HK-2 (cell line): Measurements from ENCODE around the gene HRAS.

Experiments used
- DNase-seq: peaks from one replicate; pipeline ENCODE4 v3.0.0-alpha.2; 2018; ENCODE audit not compliant: unreplicated experiment

Gene HRAS

DNA sequence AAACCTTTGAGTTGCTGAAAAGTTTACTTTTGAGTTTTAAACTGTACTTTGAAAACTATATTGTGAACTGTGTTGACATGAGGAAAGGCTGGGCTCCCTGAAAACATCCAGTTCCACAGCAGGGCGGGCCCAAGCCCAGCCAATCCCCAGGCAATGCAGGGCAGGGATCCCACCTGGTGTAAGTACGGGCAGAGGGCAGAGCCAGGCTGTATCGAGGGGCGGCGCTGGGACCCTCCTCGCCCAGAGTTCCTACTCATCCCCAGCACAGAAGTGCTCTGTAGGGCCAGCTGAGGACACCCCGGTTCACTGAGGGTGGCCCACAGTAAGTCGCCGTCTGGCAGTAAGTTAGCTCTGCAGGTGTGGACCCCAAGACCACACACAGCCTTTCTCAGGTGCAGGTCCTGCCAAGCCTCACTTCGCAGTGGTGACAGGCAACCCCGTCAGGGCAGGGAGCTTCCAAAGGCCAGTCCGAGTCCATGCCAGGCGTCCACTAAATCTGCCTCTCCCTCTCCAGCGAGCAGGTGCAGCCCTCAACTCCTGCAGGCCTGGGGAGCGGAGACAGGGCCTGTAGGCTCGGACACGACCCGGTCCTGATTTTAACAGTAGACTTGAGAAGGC, 31.7 kb upstream of the HRAS start:
- no peak for DNase-seq

DNA sequence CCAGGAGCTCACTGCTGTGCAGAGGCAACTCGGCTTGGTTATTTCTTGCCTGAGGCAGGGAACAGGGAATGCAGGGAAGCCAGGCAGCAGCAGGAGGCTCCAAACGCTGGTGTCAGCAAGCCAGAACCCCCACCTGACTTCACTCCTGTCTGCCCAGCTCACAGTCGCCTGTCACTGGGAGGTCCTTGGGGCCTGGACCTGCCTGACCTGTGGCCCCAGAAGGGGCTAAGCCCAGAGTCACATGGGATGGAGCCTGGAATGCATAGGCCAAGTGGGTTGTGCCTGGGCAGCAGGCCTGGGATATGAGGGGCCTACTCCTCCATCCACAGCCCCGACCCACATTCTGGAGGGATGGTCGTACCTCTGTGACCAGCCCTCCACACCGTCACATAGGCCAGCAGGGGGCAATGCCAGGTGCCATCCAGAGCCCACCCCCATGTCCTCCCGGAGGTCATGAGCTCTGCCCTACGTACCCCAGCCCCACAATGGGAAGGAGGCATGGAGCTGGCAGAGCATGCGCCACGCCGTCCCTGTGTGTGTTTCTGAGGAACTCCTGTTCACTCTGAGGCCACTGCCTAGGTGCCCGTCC, 30.6 kb upstream of the HRAS start:
- no peak for DNase-seq

DNA sequence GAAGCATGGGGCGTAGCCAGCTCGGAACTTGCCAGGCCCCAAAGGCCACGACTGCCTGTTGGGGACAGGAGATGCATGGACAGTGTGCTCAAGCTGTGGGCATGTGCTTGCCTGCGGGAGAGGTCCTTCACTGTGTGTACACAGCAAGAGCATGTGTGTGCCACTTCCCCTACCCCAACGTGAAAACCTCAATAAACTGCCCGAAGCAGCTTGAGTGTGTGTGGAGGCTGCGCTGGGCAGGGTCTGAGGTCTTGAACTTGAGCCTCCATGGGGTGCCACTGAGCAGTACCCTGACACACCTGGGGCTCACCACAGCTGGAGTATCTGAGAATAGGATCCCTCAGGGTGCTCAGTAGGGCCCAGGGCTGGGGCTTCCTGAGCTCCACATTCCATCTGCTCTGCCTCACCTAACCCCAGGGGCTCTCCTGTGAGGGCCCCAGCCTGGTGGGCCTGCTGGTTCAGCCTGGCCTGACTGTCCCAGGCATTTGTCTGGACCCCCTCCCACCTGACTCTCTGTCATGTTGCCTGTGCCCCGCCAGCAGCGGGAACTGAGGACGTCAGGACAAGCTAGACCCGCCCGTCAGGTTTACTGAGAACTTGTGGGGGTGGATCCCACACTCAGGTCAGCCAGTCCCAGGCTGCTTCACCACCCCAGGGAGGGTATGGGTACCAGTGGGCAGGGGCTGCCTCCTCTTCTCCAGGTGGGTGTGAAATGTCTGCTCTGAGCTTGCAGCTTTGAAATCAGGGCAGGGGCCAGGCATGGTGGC, 28.6 kb upstream of the HRAS start:
- no peak for DNase-seq

DNA sequence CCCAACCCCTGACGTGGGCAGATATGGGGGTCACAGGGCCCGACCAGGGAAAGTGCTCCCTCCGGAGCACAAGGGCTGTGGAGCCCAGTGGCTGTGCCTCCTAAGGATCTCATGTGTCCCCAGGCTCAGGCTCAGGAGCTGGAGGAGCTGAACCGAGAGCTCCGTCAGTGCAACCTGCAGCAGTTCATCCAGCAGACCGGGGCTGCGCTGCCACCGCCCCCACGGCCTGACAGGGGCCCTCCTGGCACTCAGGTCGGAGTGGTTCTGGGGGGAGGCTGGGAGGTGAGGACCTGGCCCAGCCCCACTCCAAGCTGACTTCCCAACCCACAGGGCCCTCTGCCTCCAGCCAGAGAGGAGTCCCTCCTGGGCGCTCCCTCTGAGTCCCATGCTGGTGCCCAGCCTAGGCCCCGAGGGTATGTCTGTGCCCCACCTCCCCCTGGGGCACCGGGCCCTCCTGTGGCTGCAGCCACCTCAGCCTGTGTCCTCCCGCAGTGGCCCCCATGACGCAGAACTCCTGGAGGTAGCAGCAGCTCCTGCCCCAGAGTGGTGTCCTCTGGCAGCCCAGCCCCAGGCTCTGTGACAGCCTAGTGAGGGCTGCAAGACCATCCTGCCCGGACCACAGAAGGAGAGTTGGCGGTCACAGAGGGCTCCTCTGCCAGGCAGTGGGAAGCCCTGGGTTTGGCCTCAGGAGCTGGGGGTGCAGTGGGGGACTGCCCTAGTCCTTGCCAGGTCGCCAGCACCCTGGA, 27.9 kb upstream of the HRAS start:
- no peak for DNase-seq

DNA sequence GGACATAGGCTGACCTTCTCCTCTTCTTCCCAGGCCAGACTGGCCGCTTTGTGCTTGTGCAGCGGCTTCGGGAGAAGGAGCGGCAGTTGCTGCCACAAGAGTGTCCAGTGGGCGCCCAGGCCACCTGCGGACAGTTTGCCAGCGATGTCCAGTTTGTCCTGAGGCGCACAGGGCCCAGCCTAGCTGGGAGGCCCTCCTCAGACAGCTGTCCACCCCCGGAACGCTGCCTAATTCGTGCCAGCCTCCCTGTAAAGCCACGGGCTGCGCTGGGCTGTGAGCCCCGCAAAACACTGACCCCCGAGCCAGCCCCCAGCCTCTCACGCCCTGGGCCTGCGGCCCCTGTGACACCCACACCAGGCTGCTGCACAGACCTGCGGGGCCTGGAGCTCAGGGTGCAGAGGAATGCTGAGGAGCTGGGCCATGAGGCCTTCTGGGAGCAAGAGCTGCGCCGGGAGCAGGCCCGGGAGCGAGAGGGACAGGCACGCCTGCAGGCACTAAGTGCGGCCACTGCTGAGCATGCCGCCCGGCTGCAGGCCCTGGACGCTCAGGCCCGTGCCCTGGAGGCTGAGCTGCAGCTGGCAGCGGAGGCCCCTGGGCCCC, 26.8 kb upstream of the HRAS start:
- DNase-seq = no peak

DNA sequence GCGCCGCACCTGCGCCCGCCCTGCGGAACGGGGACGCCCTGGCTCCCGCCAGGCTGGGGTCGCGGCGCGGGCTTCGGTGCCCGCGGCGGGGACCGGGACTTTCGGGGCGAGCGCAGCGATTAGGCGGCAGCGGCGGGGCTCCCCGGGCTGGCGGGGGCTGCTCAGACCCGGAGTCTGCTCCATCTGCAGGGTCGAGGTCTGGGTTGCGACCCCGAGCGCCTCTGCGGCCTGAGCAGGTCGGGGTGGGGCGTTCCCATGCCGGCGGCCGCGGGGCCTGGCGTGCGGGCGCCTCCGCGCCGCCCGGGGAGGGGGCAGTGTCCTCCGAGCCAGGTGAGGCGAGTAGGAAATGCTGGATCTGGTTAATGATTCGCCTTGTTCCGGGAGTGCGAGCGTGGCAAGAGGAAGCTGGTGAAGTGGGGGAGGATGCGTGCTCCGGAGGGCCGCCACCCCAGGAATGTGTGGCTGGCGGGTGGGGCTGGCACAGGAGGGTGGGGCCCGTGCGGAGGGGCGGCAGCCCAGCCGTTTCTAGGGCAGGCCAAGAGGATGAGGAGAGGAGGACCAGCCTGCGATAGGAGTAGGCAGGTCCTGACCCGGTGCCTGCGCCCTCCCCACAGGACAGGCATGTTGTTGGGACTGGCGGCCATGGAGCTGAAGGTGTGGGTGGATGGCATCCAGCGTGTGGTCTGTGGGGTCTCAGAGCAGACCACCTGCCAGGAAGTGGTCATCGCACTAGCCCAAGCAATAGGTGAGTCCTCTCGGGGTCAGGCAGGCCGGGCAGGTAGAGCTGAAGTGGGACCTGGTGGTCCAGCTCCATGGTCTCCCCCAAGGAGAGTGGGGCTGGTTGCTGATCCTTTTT, 26.0 kb upstream of the HRAS start:
- peak; percentile 87 for DNase-seq

DNA sequence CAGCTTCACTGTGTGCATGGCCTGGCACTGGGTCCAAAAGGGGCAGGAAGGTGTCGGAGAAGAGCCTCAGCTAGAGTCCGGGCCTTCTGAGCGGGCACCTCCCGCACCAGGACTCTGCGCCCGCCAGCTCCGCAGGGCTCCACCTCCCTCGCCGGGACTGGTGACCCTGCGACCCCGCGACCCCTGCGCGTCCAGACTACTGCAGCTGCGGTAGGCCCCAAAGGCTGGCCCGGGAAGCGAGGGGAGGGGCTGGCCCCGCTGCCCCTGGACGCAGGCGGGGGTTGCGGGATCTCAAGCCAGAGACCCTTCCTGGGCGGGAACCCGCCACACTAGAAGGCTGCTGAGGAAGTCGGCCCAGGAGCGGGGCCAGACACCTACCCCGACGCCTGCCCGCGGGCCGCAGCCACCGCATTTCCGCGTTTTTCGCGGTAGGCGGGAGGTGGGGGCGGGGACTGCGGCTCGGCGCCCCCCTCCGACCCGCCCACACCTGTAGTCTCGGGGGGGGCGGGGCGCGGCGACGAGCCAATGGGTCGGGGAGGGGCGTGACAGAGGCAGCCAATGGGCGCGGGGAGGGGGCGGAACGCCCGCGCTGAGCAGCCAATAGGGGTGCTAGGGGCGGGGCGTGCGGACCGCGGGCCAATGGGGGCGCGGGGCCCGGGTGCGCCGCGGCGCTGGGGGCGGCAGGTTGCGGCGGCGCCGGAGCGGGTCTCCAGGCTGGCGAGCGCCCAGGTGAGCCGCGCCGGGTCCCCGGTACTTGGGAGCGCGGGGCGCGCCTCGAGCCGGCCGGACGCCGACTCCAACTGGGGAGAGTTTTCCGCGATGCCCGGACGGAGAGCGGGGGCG, 25.1 kb upstream of the HRAS start, which contains the start of the genes LMNTD2 and RASSF7:
LMNTD2 (minus strand) TSS at position 434 of the 843 bp plus-strand sequence; CDS start at position 412, 22 bp downstream.
RASSF7 (plus strand) TSS at position 666 of the 843 bp plus-strand sequence. CDS start 799 bp downstream, outside the sequence.
- peak; percentile 91 for DNase-seq

DNA sequence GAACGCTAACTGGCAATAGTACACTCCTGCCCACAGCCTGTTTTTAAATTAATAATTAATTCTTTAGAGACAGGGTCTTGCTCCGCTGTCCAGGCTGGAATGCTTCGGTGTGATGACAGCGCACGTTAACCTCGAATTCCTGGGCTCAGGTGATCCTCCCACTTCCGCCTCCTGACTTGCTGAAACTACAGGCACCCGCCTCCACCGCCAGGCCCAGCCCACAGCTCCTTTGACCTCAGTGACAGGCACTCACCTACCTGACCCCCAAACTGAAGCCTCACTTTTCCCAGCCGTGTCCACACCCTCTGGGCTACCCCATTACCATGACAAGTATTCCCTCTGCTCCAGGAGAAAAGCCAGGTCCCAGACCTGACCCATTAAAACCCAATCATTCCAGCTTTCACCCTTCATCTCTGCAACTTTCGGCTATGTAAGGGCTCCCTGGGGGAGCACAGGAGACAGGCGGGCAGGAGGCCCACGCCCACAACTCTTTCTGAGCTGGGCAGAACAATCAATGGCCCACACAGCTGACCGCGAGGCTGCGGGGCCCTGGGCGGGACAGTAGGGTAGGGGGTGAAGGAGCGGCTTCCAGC, 24.4 kb upstream of the HRAS start:
- peak; percentile 60 for DNase-seq

DNA sequence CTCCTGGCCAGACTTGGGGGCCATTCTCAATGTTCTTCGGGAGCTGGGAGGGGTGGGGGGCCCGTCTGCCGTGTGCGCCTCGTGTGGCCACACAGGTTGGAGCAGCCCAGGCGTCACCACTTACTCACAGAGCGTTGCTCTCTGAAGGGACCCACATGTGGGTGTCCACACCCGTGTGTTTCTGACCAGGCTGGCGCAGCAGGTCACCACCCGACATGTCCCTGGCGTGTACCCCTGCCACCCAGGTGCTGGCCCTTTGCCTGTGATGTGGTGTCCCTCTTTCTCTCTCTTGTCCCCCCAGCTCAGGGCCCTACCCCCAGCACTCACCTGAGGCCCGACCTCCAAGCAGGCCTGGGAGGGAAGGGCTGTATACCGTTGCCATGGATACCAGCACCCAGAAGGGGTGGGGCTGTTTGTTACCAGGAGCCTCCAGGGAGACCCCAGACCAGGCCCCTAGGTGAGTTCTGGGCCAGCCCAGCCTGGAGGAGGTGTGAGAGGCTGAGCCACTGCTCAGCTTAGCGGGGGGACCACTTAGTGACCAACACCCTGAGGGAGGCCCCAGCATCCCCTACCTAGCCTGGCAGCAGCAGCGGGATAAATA, 23.7 kb upstream of the HRAS start:
- no peak for DNase-seq

DNA sequence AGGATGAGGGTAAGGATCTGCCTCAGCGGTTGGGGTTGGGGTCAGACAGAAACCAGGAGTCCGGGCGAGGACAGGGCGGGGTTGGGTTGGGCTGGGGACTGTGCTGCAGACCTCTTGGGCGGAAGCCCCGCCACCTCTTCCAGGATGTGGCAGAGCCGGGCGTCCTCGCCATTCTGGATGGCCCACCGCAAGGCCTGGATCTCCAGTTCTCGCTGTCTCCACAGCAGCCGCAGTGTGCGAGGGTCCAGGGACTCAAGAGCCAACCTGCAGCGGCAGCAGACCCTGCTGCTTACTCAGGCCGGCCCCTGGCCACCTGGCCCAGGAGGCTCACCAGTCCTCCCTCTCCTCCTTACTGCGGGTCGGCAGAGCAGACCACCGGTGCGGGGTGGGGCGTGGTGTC, 23.1 kb upstream of the HRAS start:
- no peak for DNase-seq

DNA sequence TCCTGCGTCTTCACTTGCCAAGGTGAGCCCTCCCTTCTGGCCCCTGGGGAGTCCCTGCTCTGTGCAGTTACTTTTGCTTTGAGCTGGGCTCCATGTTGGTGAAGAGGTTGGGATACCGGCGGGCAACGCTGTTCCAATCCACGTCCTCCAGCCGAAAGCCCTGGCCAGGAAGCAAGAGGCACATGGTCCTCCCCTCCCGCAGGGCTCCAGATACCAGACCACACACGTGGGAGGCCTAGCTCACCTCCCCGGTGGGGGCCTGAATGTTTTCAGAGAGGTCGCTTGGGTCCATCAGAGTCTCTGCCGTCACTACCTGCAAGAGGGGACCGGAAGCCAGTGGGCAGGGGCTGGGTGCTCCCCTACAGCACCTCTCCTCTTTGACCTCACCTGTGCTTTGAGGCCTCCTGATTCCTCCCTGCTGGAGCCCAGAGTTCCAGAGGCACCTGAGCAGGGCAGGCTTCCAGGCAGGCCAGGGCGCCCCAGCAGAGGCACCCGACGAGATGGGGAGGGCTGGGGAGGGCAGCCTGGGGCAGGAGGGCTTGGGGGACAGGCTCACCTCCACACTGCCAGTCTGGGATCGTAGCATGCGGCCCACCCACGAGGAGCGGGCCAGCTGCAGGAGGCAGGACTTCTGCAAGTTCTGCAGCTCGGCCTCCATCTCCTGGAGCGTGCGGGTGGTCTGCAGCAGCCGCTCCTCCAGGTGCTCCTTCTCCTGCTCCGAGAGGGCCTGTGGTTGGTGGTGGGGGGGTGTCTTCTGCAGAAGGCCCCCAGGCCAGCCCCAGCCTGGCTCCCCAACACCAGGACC, 22.2 kb upstream of the HRAS start:
- no peak for DNase-seq

DNA sequence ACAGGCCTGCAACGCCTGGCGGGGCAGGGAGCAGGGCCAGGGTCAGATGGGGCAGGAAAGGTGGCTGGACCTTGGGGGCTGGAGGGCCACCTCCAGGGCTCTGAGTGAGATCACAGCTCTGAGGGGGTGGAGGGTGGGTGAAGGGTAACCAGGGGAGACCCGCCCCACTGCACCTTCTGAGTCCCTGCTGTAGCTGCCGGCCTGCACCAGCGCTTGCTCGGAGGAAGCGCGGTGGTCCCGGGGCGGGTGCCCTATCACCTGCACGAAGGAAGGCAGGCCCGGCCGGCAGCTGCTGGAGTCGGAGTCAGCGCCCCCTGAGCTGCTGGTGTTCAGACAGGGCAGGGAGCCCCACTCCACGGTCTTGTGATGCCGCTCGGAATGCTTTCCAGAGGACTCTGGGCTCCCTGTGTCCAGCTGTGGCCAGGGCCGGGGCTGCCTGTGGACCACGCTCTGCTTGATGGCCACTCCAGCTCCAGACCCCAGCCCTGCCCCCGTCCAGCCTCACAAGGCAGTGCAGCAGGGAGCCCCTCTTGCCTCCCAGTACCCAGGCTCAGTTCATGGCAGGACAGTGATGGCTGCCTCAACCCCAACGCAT, 21.4 kb upstream of the HRAS start:
- DNase-seq = no peak

DNA sequence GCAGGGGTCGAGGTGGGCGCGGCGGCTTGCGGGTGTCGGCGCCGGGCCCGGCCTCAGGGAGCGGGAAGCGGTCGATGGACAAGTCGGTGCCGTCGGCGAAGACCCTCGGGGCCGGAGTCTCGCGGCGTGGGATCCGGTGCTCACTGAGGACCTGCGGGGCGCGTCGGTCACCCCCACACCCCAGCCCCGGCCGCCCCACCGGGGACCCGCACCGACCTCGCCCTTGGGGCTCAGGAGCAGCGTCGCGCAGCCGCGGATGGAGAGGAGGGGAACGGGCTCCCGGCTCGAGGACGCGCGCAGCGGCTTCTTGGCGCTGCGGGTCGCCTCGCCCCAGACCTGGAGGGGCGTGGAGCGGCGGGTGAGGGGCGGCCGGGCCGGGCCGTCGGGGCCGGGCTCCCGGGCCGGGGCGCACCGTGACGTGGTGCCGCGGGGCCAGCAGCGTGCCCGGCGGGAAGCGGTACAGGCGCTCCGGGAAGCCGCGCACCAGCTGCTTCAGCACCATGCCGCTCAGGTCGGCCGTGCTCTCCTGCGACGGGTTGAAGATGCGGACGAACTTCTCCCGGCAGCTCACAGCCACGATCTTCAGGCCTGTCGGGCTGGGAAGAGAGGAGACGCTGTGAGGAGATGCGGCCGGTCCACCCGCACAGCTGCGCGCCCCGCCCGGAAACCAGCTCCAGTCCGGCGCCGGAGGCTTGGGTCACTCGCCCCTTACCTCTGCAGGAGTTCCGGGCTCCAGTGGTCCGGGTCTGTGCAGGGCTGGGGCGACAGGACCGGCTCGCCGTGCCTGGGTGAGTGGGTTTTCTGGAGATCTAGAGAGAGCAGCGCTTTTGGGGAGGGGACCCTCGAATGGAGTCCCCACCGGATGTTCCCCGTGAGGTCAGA, 20.6 kb upstream of the HRAS start:
- no peak for DNase-seq

DNA sequence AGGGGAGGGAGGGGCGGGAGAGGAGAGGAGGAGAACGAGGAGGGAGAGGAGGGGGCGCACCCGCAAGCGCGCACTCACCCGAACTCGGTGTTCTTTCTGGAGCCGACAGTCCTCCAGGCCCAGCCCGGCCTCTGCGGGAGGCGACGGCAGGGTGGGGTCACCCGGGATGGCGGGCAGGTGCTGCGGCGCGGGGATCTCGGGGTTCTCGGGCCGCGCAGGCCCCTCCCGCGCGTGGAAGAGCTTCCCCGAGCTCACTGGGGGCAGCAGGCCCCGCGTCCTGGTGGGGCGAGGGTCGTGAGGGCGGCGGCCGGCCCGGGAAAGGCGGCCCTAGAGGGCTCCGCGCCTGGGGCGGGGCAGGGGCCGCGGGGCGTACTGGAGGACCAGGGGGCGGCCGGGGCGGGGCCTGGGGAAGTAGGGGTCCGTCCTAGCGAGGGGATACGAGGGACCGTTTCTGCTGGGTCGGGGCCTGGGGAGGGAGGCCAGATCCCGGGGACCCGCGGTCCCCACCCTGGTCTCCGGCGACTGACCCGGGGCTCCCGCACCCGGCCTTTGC, 19.9 kb upstream of the HRAS start:
- no peak for DNase-seq

DNA sequence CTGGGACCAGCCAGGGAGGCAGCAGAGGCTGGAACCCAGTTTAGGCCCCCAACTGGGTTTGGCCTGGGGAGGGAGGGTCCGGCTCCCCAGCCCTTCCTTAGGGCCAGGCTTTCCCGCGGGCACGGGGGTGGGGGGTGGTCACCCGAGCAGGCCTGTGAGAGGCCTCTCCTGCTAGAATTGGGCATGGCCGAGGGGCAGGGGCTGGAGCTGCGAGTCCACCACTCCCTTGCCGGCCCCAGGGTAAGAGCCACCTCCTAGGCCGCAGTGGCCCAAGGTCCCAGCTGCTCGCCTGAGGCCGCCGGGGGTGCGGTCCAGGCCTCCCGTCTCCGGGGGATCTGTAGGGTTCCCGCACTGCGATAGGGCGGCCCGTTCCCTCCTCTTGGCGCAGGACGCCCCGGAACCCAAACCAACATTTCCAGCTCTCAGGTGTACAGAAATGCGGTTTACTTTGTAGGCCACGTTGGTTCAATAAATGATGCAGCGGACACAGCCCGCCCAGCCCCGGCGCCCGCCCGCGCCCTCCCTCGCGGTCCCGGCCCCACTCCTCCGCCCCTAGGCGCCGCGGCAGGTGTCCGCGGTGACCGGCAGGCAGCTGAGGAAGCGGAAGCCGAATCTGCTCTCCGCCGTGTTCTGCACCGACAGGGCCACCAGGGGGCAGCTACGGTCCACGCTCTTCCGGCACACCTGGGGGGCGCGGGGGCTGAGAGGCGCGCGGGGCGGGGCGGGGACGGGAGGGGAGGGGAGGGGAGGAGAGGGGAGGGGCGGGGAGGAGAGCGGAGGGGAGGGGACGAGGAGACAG, 19.3 kb upstream of the HRAS start:
- DNase-seq = peak; percentile 54

DNA sequence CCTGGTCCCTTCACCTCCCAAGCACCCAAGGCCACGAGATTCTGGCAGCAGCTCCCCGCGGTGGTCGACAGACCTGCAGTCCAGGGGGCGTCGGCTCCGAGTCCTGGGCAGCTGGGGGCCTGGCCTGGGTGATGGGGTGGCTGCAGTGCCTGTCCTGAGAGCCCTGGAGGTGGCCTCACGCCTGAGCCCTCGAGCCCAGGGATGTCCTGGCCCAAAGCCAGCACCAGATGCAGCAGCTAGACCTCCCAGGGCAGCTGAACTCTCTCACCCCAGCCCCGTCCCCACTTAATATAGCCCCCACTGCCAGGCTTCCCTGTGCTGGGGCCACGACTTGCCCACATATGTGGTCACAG, 18.6 kb upstream of the HRAS start:
- DNase-seq = no peak
